ENCODE data around the gene HDAC5.

DNA sequence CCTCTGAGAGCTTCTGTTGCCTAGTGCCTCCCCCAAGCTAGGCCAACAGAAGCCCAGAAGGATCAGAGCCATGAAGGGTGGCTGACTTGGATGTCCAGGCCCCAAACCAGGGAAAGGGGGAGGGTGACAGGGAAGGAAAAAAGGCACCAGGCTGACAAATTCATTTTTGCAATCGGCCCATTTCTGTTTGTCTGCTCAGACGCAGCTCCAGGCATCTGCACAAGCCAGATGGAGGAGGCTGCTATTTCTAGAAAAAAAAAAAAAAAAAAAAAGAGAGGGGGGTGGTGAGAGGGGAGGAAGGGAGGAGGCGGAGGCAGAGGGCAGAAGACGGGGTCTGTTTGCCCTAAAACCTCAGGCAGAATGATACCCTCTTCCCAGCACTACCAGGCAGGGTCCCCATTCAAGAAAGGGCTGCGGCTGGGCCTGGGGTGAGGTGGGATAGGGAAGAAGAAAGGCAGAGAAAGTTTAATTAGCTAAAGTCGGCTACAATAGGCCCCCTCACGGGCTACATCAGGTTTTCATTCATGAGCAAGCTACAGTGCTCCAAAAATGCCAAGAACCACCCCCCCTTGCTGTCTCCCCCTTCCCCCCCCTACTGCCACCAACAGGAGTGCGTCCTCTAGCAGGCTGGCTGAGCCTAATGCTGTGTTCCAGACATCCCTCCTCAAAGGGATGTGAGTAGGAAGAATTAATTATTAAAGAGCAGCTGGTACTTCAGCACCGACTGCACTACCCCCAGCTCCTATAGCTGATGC lies 2.4 kb downstream of the HDAC5 start:
- TF ChIP-seq, protein P1, sequence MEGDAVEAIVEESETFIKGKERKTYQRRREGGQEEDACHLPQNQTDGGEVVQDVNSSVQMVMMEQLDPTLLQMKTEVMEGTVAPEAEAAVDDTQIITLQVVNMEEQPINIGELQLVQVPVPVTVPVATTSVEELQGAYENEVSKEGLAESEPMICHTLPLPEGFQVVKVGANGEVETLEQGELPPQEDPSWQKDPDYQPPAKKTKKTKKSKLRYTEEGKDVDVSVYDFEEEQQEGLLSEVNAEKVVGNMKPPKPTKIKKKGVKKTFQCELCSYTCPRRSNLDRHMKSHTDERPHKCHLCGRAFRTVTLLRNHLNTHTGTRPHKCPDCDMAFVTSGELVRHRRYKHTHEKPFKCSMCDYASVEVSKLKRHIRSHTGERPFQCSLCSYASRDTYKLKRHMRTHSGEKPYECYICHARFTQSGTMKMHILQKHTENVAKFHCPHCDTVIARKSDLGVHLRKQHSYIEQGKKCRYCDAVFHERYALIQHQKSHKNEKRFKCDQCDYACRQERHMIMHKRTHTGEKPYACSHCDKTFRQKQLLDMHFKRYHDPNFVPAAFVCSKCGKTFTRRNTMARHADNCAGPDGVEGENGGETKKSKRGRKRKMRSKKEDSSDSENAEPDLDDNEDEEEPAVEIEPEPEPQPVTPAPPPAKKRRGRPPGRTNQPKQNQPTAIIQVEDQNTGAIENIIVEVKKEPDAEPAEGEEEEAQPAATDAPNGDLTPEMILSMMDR (IDR thresholded peaks at IDR 0.05): no peak
- no peak for TF ChIP-seq POLR2AphosphoS5 (IDR thresholded peaks at IDR 0.05)

All from prostate gland (tissue), 2 donors.